Stimulated activated CD8-positive, alpha-beta memory T cell treated with anti-CD3 and anti-CD28 coated beads, Interleukin-15, amount 100 ng/mL, for 48 hours (primary cell): ENCODE results near the gene RAB44.

ENCODE experiments used
- DNase-seq, 2 donors: peaks; one replicate each; pipeline ENCODE4 v3.0.0-alpha.2; 2020; ENCODE audit warnings: low read depth in 2 of 2

RAB44 gene

GRCh38 chr6:36666826-36667591, 30.6 kb upstream of the RAB44 start:
- DNase-seq: no peak

- DNase-seq: no peak
These were observed 29.0 kb upstream of the RAB44 start for GRCh38 chr6:36668591-36668990.

DNA sequence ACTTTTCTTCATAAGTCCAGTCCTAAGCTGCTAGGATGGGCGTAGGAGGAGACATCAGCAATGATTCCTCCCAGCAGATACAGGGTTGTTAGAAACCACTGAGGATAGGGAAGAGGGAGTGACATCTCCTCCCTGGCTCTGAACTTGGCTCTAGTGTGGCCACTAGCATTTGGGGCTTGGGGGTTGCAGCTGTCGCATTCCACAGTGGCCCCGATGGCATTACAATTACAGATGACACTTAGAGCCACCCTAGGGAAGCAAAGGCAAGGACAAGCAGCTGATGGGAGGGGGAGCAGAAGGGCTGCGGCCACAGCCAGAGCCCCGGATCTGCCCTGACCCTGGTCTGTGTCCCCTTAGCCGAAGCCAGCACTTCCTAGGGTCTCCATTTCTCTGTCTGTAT, 28.6 kb upstream of the RAB44 start:
- DNase-seq: no peak

DNA sequence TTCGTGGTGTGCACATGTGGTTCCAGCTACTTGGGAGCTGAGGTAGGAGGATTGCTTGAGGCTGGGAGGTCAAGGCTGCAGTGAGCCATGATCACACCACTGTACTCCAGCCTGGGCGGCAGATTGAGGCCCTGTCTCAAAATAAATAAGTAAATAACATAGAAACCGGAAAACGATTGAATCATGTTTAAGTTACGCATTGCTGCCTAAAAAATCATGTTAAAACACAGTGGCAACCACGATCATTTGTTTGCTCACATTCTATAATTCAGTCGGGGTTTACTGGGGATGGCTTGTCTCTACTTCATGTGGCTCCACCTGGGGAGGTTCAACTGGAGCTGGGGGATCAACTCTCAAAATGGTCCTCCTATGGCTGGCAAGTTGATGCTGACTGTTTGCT, 27.4 kb upstream of the RAB44 start:
- no peak for DNase-seq

DNA sequence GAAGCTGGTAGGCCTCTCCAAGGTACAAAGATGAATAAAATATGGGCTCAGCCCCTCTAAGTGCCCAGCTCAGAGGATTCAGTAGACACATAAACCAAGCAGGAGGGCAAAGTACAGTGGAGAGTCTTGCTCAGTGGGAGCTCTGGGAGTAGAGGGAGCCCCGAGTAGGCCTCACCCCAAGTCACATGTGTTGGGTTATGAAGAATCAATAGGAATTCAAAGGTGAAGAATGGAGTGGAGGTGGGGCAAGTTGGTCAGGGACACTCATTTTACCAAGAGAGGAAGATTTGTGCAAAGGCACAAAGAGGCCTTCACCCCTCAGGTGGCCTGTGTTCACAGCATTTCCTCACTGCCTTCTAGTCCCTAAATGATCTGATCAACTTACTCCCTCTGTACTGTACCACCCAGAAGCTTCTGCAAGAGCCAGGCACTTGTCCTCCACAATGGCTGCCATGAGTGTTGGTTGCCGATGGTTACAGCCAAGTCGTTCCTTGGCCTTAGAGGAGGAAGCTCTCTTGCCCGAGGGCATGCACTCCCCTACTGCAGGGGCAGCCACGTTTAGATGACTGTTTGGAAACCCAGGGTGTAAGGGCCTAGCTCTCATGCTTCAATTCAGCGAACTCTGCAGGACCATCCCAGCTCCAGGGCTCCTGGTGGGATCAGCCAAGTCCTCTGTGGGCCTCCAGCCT, 25.8 kb upstream of the RAB44 start:
- DNase-seq: no peak

DNA sequence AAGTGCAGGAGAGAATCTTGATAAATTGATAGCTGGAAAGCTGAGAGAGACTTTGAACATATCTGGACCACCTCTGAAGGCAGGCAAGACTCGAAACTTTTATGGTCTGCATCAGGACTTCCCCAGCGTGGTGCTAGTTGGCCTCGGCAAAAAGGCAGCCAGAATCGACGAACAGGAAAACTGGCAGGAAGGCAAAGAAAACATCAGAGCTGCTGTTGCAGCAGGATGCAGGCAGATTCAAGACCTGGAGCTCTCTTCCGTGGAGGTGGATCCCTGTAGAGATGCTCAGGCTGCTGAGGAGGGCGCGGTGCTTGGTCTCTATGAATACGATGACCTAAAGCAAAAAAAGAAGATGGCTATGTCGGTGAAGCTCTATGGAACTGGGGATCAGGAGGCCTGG, 23.7 kb upstream of the RAB44 start:
- DNase-seq: no peak

DNA sequence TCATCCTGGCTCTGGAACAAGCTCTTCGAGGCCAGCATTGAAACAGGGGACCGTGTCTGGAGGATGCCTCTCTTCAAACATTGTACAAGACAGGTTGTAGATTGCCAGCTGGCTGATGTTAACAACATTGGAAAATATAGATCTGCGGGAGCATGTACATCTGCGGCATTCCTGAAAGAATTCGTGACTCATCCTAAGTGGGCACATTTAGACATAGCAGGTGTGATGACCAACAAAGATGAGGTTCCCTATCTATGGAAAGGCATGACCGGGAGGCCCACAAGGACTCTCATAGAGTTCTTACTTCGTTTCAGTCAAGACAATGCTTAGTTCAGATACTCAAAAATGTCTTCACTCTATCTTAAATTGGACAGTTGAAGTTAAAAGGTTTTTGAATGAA, 22.7 kb upstream of the RAB44 start:
- DNase-seq: no peak

DNA sequence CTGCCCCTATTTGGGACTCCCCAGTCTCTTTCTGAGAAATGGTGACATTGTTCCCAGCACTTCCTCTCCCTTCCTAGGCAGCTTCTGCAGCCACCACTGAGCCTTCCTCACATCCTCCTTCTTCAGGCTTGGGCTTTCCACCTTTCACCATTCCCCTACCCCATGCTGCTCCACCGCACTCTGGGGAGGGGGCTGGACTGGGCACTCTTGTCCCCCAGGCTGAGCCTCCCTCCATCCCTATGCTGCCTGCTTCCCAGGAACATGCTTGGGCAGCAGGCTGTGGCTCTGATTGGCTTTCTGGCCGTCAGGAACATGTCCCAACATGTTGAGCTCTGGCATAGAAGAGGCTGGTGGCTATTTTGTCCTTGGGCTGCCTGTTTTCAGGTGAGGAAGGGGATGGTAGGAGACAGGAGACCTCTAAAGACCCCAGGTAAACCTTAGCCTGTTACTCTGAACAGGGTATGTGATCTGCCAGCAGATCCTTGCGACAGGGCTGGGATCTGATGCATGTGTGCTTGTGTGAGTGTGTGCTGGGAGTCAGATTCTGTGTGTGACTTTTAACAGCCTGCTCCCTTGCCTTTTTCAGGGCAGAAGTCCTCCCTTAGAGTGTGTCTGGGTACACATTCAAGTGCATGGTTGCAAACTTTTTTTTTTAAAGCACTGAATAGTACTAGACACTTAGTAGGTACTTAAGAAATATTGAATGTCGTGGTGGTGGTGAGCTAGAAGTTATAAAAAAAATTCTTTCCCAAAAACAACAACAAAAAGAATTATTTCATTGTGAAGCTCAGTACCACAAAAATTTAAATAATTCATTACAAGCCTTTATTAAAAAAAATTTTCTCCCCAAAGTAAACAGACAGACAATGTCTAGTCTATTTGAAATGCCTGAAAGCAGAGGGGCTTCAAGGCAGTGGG, 21.2 kb upstream of the RAB44 start:
- no peak for DNase-seq

GRCh38 chr6:36677059-36677749, 20.4 kb upstream of the RAB44 start:
- DNase-seq: no peak

- no peak for DNase-seq
These were observed 19.7 kb upstream of the RAB44 start for GRCh38 chr6:36677753-36678487.

- DNase-seq: peak; percentile 70 to 71
These were observed 19.1 kb upstream of the RAB44 start, which contains the start of gene CDKN1A for GRCh38 chr6:36678488-36679042. Gene CDKN1A, plus strand, starts transcription at chr6:36678714. Its CDS starts 5,388 bp downstream, at chr6:36684102.

GRCh38 chr6:36679043-36679833, 18.4 kb upstream of the RAB44 start:
- DNase-seq: no peak

- DNase-seq: peak in 1 of 2 donors; percentile 28
These were observed 15.1 kb upstream of the RAB44 start for GRCh38 chr6:36682328-36683144.

- no peak for DNase-seq
These were observed 14.4 kb upstream of the RAB44 start for GRCh38 chr6:36683145-36683655.

- no peak for DNase-seq
These were observed 13.8 kb upstream of the RAB44 start for GRCh38 chr6:36683656-36684446.

DNA sequence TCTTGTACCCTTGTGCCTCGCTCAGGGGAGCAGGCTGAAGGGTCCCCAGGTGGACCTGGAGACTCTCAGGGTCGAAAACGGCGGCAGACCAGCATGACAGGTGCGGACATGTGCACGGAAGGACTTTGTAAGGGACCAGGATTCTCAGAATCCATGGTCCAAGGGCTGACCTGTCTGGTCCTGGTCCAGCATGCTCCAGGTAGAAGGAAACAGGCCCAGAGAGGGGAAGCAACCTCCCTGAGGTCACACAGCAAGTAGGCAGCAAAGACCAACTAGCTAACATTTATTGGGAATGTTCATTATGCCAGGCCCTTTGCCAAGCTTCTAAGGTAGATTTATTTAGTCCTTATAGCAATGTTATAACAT, 13.2 kb upstream of the RAB44 start:
- DNase-seq: no peak

- no peak for DNase-seq
These were observed 12.3 kb upstream of the RAB44 start for GRCh38 chr6:36685166-36685924.
